Measurements from ENCODE around the gene LEKR1. TPM values are rescaled to one million over a fixed set of nuclear protein-coding genes. Genes with fewer than 3 reads are reported as not detected.

The LEKR1 gene
- total RNA-seq, 5 donors from 2014 or later (not counting 1 experiment from before 2014, with no cell fraction given): 1.2 to 3.6 (median 2.8) TPM

DNA sequence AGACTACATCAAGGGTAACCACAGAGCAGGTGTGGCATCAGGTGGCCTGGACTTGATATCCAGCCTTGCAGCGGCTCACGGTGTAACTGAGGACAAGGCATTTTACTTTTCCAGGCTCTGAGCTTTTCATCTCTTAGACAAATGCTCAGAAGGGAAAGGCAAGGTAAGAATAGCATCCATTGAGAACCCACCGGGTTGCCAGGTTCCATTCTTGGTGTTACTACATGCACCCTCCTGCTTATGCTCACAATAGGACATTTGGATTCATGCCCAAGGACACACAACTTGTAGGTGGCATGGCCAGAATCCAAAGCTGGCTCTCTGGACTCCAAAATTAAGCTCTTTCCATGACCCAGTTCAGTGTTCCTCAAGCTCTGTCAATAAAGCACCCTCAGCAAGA is 248.3 kb downstream of the LEKR1 start:
- Histone ChIP-seq H3K27ac (ENCODE audit: low read length) (no peak overlapping the region), H3K27me3 (replicated peaks in 1 of 2; ENCODE audit: control insufficient read depth in 2 of 2, extremely low read depth in 1 of 2, insufficient read depth in 2 of 2, low read length in 1 of 2) (no peaks in the 10 kb centered on the region), H3K36me3 (ENCODE audit: control insufficient read depth in 2 of 2, extremely low read depth in 1 of 2, insufficient read depth in 1 of 2, low read length in 1 of 2) (no peaks in the 10 kb centered on the region), H3K4me3 (ENCODE audit: control insufficient read depth in 1 of 2, extremely low read depth in 1 of 2, low read length in 1 of 2) (no peak overlapping the region), H3K4me1 (ENCODE audit: control insufficient read depth in 1 of 2, extremely low read depth in 1 of 2, insufficient read depth in 2 of 2, low read length in 2 of 2) (peaks cover 0 to 4% of the 10 kb centered on the region in 2 experiments), H3K9me3 (no peaks in the 10 kb centered on the region)
- H3K4me1 Mint-ChIP-seq: peaks cover 7 to 14% (median 13%) of the 10 kb centered on the region in 3 donors
- ChIA-PET CTCF (no interaction called here), POLR2A (no interaction called here)
- no peaks in the 10 kb centered on the region for H3K36me3 Mint-ChIP-seq
- H3K27ac Mint-ChIP-seq: no peak overlapping the region
- peaks cover 0 to 3% of the 10 kb centered on the region in 2 donors for H3K27me3 Mint-ChIP-seq
- ATAC-seq (replicated peaks in 1 of 4) (no peak), DNase-seq (no peak)
- 90% methylated on average over 2 of the region's 3 CpGs for WGBS (ENCODE audit: insufficient coverage)
- H3K4me3 Mint-ChIP-seq: no peak overlapping the region
- no peaks in the 10 kb centered on the region for H3K9me3 Mint-ChIP-seq

DNA sequence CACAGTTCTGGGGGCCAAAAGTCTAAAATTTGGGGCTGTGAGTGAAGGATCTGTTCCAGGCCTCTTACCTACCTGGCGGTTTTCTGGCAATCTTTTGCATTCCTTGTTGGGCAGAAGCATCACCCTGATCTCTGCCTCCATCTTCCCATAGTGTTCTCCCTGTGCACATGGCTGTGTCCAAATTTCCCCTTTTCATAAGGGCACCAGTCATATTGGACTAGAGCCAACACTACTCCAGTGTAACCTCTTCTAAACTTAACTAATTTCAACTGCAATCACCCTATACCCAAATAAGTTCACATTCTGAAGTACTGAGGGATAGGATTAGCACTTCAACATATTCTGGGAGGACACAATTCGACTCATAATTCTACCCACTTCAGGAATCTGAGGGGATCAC is 248.8 kb downstream of the LEKR1 start:
- DNase-seq: no peak
- Histone ChIP-seq H3K9me3 (no peaks in the 10 kb centered on the region), H3K27ac (ENCODE audit: low read length) (no peak overlapping the region), H3K4me1 (ENCODE audit: control insufficient read depth in 1 of 2, extremely low read depth in 1 of 2, insufficient read depth in 2 of 2, low read length in 2 of 2) (peaks cover 0 to 4% of the 10 kb centered on the region in 2 experiments), H3K27me3 (replicated peaks in 1 of 2; ENCODE audit: control insufficient read depth in 2 of 2, extremely low read depth in 1 of 2, insufficient read depth in 2 of 2, low read length in 1 of 2) (no peaks in the 10 kb centered on the region), H3K4me3 (ENCODE audit: control insufficient read depth in 1 of 2, extremely low read depth in 1 of 2, low read length in 1 of 2) (no peak overlapping the region), H3K36me3 (ENCODE audit: control insufficient read depth in 2 of 2, extremely low read depth in 1 of 2, insufficient read depth in 1 of 2, low read length in 1 of 2) (no peaks in the 10 kb centered on the region)
- ChIA-PET CTCF (no interaction called here), POLR2A (no interaction called here)
- 85% methylated on average over 2 of the region's 2 CpGs for WGBS (ENCODE audit: insufficient coverage)
- H3K9me3 Mint-ChIP-seq: no peaks in the 10 kb centered on the region
- no peak overlapping the region for H3K4me3 Mint-ChIP-seq
- no peaks in the 10 kb centered on the region for H3K36me3 Mint-ChIP-seq
- H3K27ac Mint-ChIP-seq: peak overlapping the region in 1 of 2 donors; percentile 44
- H3K4me1 Mint-ChIP-seq: peaks cover 7 to 16% (median 14%) of the 10 kb centered on the region in 3 donors
- ATAC-seq (replicated peaks in 1 of 4): no peak
- H3K27me3 Mint-ChIP-seq: peaks cover 0 to 3% of the 10 kb centered on the region in 2 donors

DNA sequence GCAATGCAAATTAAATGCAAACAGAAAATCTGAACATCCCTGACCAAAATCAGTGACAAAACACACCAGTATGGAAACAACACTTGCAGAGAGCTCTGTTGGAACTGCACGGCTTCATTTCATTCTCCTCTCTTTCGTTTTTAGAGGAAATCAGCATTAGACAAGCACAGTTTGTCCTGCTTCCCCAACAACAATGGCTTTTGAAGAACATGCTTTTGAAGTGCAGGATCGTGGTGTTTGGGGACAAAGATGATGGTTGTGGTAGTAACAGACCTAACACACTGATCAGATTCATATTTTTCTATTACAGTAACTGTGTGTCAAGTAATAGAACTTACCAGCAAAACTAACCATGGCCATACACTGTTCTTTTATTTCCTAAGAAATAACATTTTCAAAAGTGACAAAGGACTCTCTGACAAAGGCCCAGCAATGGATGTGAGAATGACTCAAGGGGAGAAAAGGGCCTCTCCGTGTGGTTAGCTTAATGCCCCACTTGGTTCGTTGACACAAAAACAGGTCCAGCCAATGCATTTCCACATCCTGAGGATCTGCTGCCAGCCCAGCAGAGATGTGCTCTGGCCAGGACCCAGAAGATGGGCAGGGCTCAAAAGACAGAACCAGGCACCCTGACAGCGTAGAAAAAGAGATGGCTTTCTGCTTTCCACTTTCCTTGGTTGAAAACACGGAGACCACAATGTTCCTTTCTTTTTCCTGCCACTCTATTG is 249.7 kb downstream of the LEKR1 start:
- Mint-ChIP-seq H3K9me3 (no peaks in the 10 kb centered on the region), H3K36me3 (no peaks in the 10 kb centered on the region), H3K27ac (peak overlapping the region in 1 of 2 donors; percentile 44), H3K4me3 (no peak overlapping the region), H3K27me3 (peaks cover 0 to 3% of the 10 kb centered on the region in 2 donors), H3K4me1 (peaks cover 7 to 18% (median 14%) of the 10 kb centered on the region in 3 donors)
- POLR2A ChIA-PET: no interaction called here
- no peak for ATAC-seq (replicated peaks in 1 of 4)
- CTCF ChIA-PET: interaction anchor here in 1 of 2 donors (0.6 to 1.1 kb wide), 2 partner anchors 13 to 950 kb away, joined by 3 to 5 read pairs; no protein-coding TSS in a partner anchor
- DNase-seq: no peak
- 57% methylated on average over 4 of the region's 7 CpGs for WGBS (ENCODE audit: insufficient coverage)
- Histone ChIP-seq H3K36me3 (ENCODE audit: control insufficient read depth in 2 of 2, extremely low read depth in 1 of 2, insufficient read depth in 1 of 2, low read length in 1 of 2) (no peaks in the 10 kb centered on the region), H3K27me3 (replicated peaks in 1 of 2; ENCODE audit: control insufficient read depth in 2 of 2, extremely low read depth in 1 of 2, insufficient read depth in 2 of 2, low read length in 1 of 2) (no peaks in the 10 kb centered on the region), H3K9me3 (no peaks in the 10 kb centered on the region), H3K27ac (ENCODE audit: low read length) (no peak overlapping the region), H3K4me3 (ENCODE audit: control insufficient read depth in 1 of 2, extremely low read depth in 1 of 2, low read length in 1 of 2) (no peak overlapping the region), H3K4me1 (ENCODE audit: control insufficient read depth in 1 of 2, extremely low read depth in 1 of 2, insufficient read depth in 2 of 2, low read length in 2 of 2) (peaks cover 0 to 4% of the 10 kb centered on the region in 2 experiments)

DNA sequence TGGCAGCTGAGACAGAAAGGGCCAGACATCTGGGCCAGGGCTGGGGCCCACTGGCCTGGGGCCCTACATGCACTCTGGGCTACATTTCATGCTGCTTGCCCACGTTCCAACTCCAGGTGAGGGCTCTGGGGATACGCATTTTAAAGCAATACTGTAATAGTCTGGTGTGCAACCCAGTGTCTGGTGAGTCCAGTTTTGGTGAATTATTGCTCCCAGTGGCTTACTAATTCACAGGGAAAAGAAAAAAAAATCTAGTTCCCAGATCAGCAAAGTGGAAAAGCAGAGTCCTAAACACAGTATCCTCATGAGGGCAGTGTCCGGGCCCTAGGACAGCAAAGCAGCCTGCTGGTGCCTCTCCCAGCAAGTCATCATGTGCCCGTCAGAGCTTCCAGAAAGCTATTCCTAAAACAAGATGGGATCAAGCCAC is 251.4 kb downstream of the LEKR1 start:
- CTCF ChIA-PET: interaction anchor here (0.8 to 1.8 kb wide), 3 partner anchors 9 to 12 kb away, joined by 4 to 7 read pairs (median 4); no protein-coding TSS in a partner anchor
- H3K9me3 Mint-ChIP-seq: no peaks in the 10 kb centered on the region
- no peak overlapping the region for H3K4me3 Mint-ChIP-seq
- Histone ChIP-seq H3K4me3 (ENCODE audit: control insufficient read depth in 1 of 2, extremely low read depth in 1 of 2, low read length in 1 of 2) (no peak overlapping the region), H3K27me3 (replicated peaks in 1 of 2; ENCODE audit: control insufficient read depth in 2 of 2, extremely low read depth in 1 of 2, insufficient read depth in 2 of 2, low read length in 1 of 2) (no peaks in the 10 kb centered on the region), H3K27ac (ENCODE audit: low read length) (no peak overlapping the region), H3K9me3 (no peaks in the 10 kb centered on the region), H3K4me1 (ENCODE audit: control insufficient read depth in 1 of 2, extremely low read depth in 1 of 2, insufficient read depth in 2 of 2, low read length in 2 of 2) (peaks cover 0 to 16% of the 10 kb centered on the region in 2 experiments), H3K36me3 (ENCODE audit: control insufficient read depth in 2 of 2, extremely low read depth in 1 of 2, insufficient read depth in 1 of 2, low read length in 1 of 2) (no peaks in the 10 kb centered on the region)
- peaks cover 0 to 3% of the 10 kb centered on the region in 2 donors for H3K27me3 Mint-ChIP-seq
- ATAC-seq (replicated peaks in 1 of 4) (no peak), DNase-seq (no peak)
- H3K36me3 Mint-ChIP-seq: no peaks in the 10 kb centered on the region
- WGBS (ENCODE audit: insufficient coverage): 100% methylated on average over 3 of the region's 4 CpGs
- POLR2A ChIA-PET: no interaction called here
- H3K27ac Mint-ChIP-seq: peak overlapping the region in 1 of 2 donors; percentile 34
- peaks cover 20 to 34% (median 30%) of the 10 kb centered on the region in 3 donors for H3K4me1 Mint-ChIP-seq

DNA sequence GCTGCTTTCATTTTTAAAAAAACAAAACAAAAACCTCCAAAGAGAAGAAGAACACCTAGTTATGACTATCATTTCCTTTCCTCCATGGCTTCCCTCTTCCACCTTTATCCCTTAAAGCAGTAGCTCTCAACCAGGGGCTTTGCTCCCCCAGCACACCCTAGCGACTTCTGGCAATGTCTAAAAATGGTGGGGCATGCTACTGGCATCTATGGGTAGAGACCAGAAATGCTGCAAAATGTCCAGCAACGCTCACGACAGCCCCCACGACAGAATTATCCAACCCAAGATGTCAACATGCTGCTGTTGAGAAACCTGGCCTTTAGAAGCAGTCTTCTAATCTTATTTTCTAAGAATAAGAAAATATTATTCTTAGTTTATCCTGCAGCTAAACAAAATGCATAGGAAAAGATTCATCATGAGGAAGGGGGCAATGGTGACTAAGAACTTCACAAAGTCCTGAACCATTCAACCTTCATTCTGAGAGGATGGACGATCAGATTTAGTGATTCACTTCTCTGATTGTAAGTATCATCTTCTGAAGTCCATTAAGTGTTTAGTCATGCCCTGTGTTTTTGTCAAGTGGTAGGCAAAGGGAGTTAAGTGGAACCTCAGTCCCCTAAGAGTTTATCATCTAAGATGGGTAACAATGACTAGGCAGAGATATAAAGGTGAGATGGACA is 252.1 kb downstream of the LEKR1 start:
- peaks cover 20 to 40% (median 33%) of the 10 kb centered on the region in 3 donors for H3K4me1 Mint-ChIP-seq
- peaks cover 0 to under 1% of the 10 kb centered on the region in 2 experiments for H3K27me3 ChIP-seq (replicated peaks in 1 of 2; ENCODE audit: control insufficient read depth in 2 of 2, extremely low read depth in 1 of 2, insufficient read depth in 2 of 2, low read length in 1 of 2)
- no peak for DNase-seq
- H3K36me3 ChIP-seq (ENCODE audit: control insufficient read depth in 2 of 2, extremely low read depth in 1 of 2, insufficient read depth in 1 of 2, low read length in 1 of 2): no peaks in the 10 kb centered on the region
- H3K27ac ChIP-seq (ENCODE audit: low read length): no peak overlapping the region
- peaks cover 0 to 16% of the 10 kb centered on the region in 2 experiments for H3K4me1 ChIP-seq (ENCODE audit: control insufficient read depth in 1 of 2, extremely low read depth in 1 of 2, insufficient read depth in 2 of 2, low read length in 2 of 2)
- H3K27me3 Mint-ChIP-seq: peaks cover 0 to 3% of the 10 kb centered on the region in 2 donors
- 100% methylated on average over 1 of the region's 5 CpGs for WGBS (ENCODE audit: insufficient coverage)
- ChIA-PET CTCF (interaction anchor here (1.2 to 1.8 kb wide), 3 partner anchors 8 to 11 kb away, joined by 4 to 7 read pairs (median 5); no protein-coding TSS in a partner anchor), POLR2A (no interaction called here)
- peak overlapping the region in 1 of 2 donors; percentile 34 for H3K27ac Mint-ChIP-seq
- no peaks in the 10 kb centered on the region for H3K9me3 ChIP-seq
- H3K36me3 Mint-ChIP-seq: no peaks in the 10 kb centered on the region
- no peak overlapping the region for H3K4me3 Mint-ChIP-seq
- H3K9me3 Mint-ChIP-seq: no peaks in the 10 kb centered on the region
- H3K4me3 ChIP-seq (ENCODE audit: control insufficient read depth in 1 of 2, extremely low read depth in 1 of 2, low read length in 1 of 2): no peak overlapping the region
- no peak for ATAC-seq (replicated peaks in 1 of 4)

DNA sequence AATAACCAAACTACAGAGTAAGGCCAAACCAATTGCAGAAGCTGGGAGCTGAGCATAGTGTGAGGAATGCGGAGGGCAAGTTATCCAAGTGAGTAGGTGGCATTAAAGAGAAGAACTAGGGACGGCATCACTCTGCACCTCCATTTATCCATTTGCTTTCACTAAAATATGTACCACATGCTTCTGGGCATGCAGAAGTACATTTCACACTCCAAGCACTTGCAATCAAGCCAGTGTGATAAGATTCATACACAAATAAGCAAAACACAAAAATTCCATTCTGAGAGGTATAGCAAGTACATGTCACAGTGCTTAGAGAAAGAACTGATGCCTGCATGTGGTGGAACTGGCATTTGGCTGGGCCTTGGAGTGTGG is 252.6 kb downstream of the LEKR1 start:
- ChIA-PET POLR2A (no interaction called here), CTCF (interaction anchor here (0.6 to 1.5 kb wide), 4 partner anchors 10 to 928 kb away, joined by 3 to 9 read pairs (median 4); no protein-coding TSS in a partner anchor)
- Histone ChIP-seq H3K36me3 (ENCODE audit: control insufficient read depth in 2 of 2, extremely low read depth in 1 of 2, insufficient read depth in 1 of 2, low read length in 1 of 2) (no peaks in the 10 kb centered on the region), H3K4me3 (ENCODE audit: control insufficient read depth in 1 of 2, extremely low read depth in 1 of 2, low read length in 1 of 2) (no peak overlapping the region), H3K4me1 (ENCODE audit: control insufficient read depth in 1 of 2, extremely low read depth in 1 of 2, insufficient read depth in 2 of 2, low read length in 2 of 2) (peaks cover 0 to 16% of the 10 kb centered on the region in 2 experiments), H3K27me3 (replicated peaks in 1 of 2; ENCODE audit: control insufficient read depth in 2 of 2, extremely low read depth in 1 of 2, insufficient read depth in 2 of 2, low read length in 1 of 2) (peaks cover 0 to 4% of the 10 kb centered on the region in 2 experiments), H3K9me3 (no peaks in the 10 kb centered on the region), H3K27ac (ENCODE audit: low read length) (no peak overlapping the region)
- ATAC-seq (replicated peaks in 1 of 4) (no peak), DNase-seq (no peak)
- Mint-ChIP-seq H3K4me1 (peaks cover 20 to 40% (median 33%) of the 10 kb centered on the region in 3 donors), H3K36me3 (no peaks in the 10 kb centered on the region), H3K27me3 (peaks cover 0 to 3% of the 10 kb centered on the region in 2 donors), H3K4me3 (no peak overlapping the region), H3K27ac (peak overlapping the region in 1 of 2 donors; percentile 5), H3K9me3 (no peaks in the 10 kb centered on the region)
- no CpG with 5 or more reads among the region's 2 CpGs for WGBS (ENCODE audit: insufficient coverage)
